NT2/D1 (cell line): ENCODE measurements around the gene TNFRSF14.

Source experiments
- YY1 ChIP-seq: IDR thresholded peaks from 2 replicates; pipeline ENCODE4 v1.6.1; 2011; ENCODE audit not compliant: insufficient read length, insufficient read depth
- ZNF274 ChIP-seq: IDR thresholded peaks from 2 replicates; pipeline ENCODE4 v1.6.1; 2011; ENCODE audit warnings: mild to moderate bottlenecking, low read depth, low read length

- TF ChIP-seq ZNF274 = no peak
- TF ChIP-seq YY1 = no peak
Measured at GRCh38 chr1:2517966-2518365, 38.2 kb upstream of the TNFRSF14 start.
